SK-N-SH (cell line): ENCODE results near the gene TC2N. TPM values are rescaled to one million over a fixed set of nuclear protein-coding genes. Genes with fewer than 3 reads are reported as not detected.
"Not testable (repeated sequence)": the region's sequence is repeated elsewhere in the genome, so short reads cannot be mapped to it uniquely, and the experiment has no call there.

Experiments
- CTCF ChIA-PET: fragments of 300-600, 350-600 bp; formaldehyde crosslinking; extraction: SDS; loops from one replicate; lab custom pipeline; 2021; lab: Yijun Ruan, JAX
- POLR2A ChIA-PET: fragments of 350-600 bp; sonication (Branson Sonifier 250); formaldehyde crosslinking; extraction: SDS; loops from one replicate; lab custom pipeline; 2020; ENCODE audit warnings: antibody characterized with exemption, inconsistent platforms; lab: Yijun Ruan, JAX
- DNase-seq: peaks from one replicate; pipeline ENCODE4 v3.0.0; 2012
- H2AFZ ChIP-seq: fragments of 200-600 bp; sonication (generic); 2 replicates; pipeline ENCODE4 v1.8.1; 2016; ENCODE audit warnings: antibody characterized with exemption, mild to moderate bottlenecking, low read depth
- H3F3A ChIP-seq: fragments of 200-600 bp; sonication (generic); replicated peaks from 2 replicates; pipeline ENCODE3; 2016; ENCODE audit warnings: antibody characterized with exemption, mild to moderate bottlenecking; ENCODE audit not compliant: insufficient read depth
- H3K27ac ChIP-seq, 2 experiments: fragments of 200-500 bp in 1 of 2; fragments of 200-600 bp in 1 of 2; sonication (Bioruptor generic) in 1 of 2; sonication (generic), shearing (Covaris generic) in 1 of 2; 2 replicates each; pipeline versions ENCODE4 v1.5.1 to v1.6.1; 2014 to 2016; ENCODE audit warnings: low read depth in 2 of 2, inconsistent platforms in 1 of 2, low read length in 1 of 2, mild to moderate bottlenecking in 1 of 2, mixed read lengths in 1 of 2
- H3K27me3 ChIP-seq: fragments of 200-600 bp; sonication (generic), shearing (Covaris generic); 2 replicates; pipeline ENCODE4 v1.6.1; 2016; ENCODE audit warnings: mixed run types; ENCODE audit not compliant: insufficient read depth
- H3K36me3 ChIP-seq, 2 experiments: fragments of 200-500 bp in 1 of 2; fragments of 200-600 bp in 1 of 2; sonication (Bioruptor generic) in 1 of 2; sonication (generic) in 1 of 2; replicated peaks in 1 of 2; 2 replicates each; pipeline versions ENCODE3 to v1.5.1; 2014 to 2016; ENCODE audit warnings: low read length in 1 of 2, mild to moderate bottlenecking in 1 of 2; ENCODE audit not compliant: insufficient read depth in 2 of 2, control insufficient read depth in 1 of 2
- H3K4me1 ChIP-seq, 2 experiments: fragments of 200-500 bp in 1 of 2; fragments of 200-600 bp in 1 of 2; sonication (Bioruptor generic) in 1 of 2; sonication (generic), shearing (Covaris generic) in 1 of 2; 2 replicates each; pipeline versions ENCODE4 v1.5.1 to v1.6.1; 2014 to 2016; ENCODE audit warnings: low read depth in 1 of 2, low read length in 1 of 2, mixed run types in 1 of 2; ENCODE audit not compliant: insufficient read depth in 2 of 2, control insufficient read depth in 1 of 2
- H3K4me2 ChIP-seq: fragments of 200-600 bp; sonication (generic), shearing (Covaris generic); 2 replicates; pipeline ENCODE4 v1.6.1; 2017; ENCODE audit warnings: mixed run types
- H3K4me3 ChIP-seq, 2 experiments: fragments of 200-500 bp in 1 of 2; fragments of 200-600 bp in 1 of 2; sonication (Bioruptor generic) in 1 of 2; sonication (generic), shearing (Covaris generic) in 1 of 2; 2 replicates each; pipeline versions ENCODE4 v1.5.1 to v1.8.1; 2014 to 2016; ENCODE audit warnings: low read depth in 2 of 2, inconsistent platforms in 1 of 2, low read length in 1 of 2, mild to moderate bottlenecking in 1 of 2, mixed read lengths in 1 of 2, moderate library complexity in 1 of 2
- H3K79me2 ChIP-seq: fragments of 200-600 bp; sonication (generic); 2 replicates; pipeline ENCODE4 v1.8.1; 2017; ENCODE audit warnings: mild to moderate bottlenecking; ENCODE audit not compliant: insufficient read depth
- H3K9ac ChIP-seq: fragments of 200-600 bp; sonication (generic); 2 replicates; pipeline ENCODE4 v1.6.1; 2017; ENCODE audit warnings: mixed run types
- H3K9me2 ChIP-seq: fragments of 200-600 bp; sonication (generic); 2 replicates; pipeline ENCODE4 v1.6.1; 2017; ENCODE audit warnings: mixed run types
- H3K9me3 ChIP-seq: fragments of 200-600 bp; sonication (generic); 2 replicates; pipeline ENCODE4 v1.6.1; 2017; ENCODE audit warnings: mixed run types, mild to moderate bottlenecking, moderate library complexity
- H4K20me1 ChIP-seq: fragments of 200-600 bp; sonication (generic); 2 replicates; pipeline ENCODE4 v1.6.1; 2017; ENCODE audit warnings: mild to moderate bottlenecking, mixed run types; ENCODE audit not compliant: insufficient read depth
- CHD2 ChIP-seq: fragments of 150-350 bp; IDR thresholded peaks from 2 replicates; pipeline ENCODE4 v1.6.1; 2018; ENCODE audit warnings: low read length; ENCODE audit not compliant: partially characterized antibody
- EP300 ChIP-seq, 2 experiments: IDR thresholded peaks; 2 replicates each; pipeline versions ENCODE4 v1.4.0 to v1.6.1; 2012; ENCODE audit warnings: borderline replicate concordance in 1 of 2, low read depth in 1 of 2, low read length in 1 of 2
- EZH2phosphoT487 ChIP-seq: fragments of 200-600 bp; sonication (generic); IDR thresholded peaks from 2 replicates; pipeline ENCODE4 v1.6.1; 2017; ENCODE audit warnings: low read depth, mixed run types, mild to moderate bottlenecking, antibody characterized with exemption, moderate library complexity, borderline replicate concordance
- FOXM1 ChIP-seq: IDR thresholded peaks from 2 replicates; pipeline ENCODE4 v1.4.0; 2012; ENCODE audit warnings: low read depth, mild to moderate bottlenecking
- GABPA ChIP-seq: IDR thresholded peaks from 2 replicates; pipeline ENCODE4 v1.4.0; 2012; ENCODE audit warnings: low read depth, mild to moderate bottlenecking
- GATA2 ChIP-seq: sonication (generic); formaldehyde crosslinking; IDR thresholded peaks from 2 replicates; pipeline ENCODE4 v1.5.0; 2020; ENCODE audit warnings: mild to moderate bottlenecking, missing genetic modification reagents
- MXI1 ChIP-seq: IDR thresholded peaks from 2 replicates; pipeline ENCODE4 v1.6.1; 2012; ENCODE audit warnings: mild to moderate bottlenecking, low read depth, low read length, improper control_type of control experiment
- NFIC ChIP-seq: IDR thresholded peaks from 2 replicates; pipeline ENCODE4 v1.4.0; 2012; ENCODE audit warnings: borderline replicate concordance
- RCOR1 ChIP-seq: fragments of 150-350 bp; IDR thresholded peaks from 2 replicates; pipeline ENCODE4 v1.6.1; 2017; ENCODE audit warnings: antibody characterized with exemption, low read length
- RFX5 ChIP-seq: IDR thresholded peaks from 2 replicates; pipeline ENCODE4 v1.6.1; 2012; ENCODE audit warnings: mild to moderate bottlenecking, improper control_type of control experiment, low read length
- SMC3 ChIP-seq: IDR thresholded peaks from 2 replicates; pipeline ENCODE4 v1.6.1; 2012; ENCODE audit warnings: low read depth, low read length, improper control_type of control experiment
- TAF1 ChIP-seq: IDR thresholded peaks from 2 replicates; pipeline ENCODE4 v1.6.1; 2012; ENCODE audit warnings: low read depth, mild to moderate bottlenecking, low read length, moderate library complexity, borderline replicate concordance
- TCF12 ChIP-seq: IDR thresholded peaks from 2 replicates; pipeline ENCODE4 v1.4.0; 2012
- TEAD4 ChIP-seq: IDR thresholded peaks from 2 replicates; pipeline ENCODE4 v1.4.0; 2012; ENCODE audit warnings: mild to moderate bottlenecking, borderline replicate concordance; ENCODE audit not compliant: insufficient read depth
- WGBS: methylation state at CpG from one replicate; pipeline ENCODE4 v1.1.6; 2017; ENCODE audit warnings: low lambda C conversion rate; 5-methylcytosine and 5-hydroxymethylcytosine counted together
- polyA plus RNA-seq, 3 experiments: library from polyadenylated mRNA; depleted of rRNA; stranded (reverse); fragments of >200 nt; gene quantifications; 2 replicates each; pipeline ENCODE4 v1.2.3, GENCODE V29; 2012
- TF ChIP-seq, protein P1 (sequence below): IDR thresholded peaks from 2 replicates; pipeline ENCODE4; 2012
- TF ChIP-seq, protein P2 (sequence below): IDR thresholded peaks from 2 replicates; pipeline ENCODE4 v1.4.0; 2012; ENCODE audit warnings: low read depth, borderline replicate concordance
- TF ChIP-seq, protein P3 (sequence below): fragments of 150-350 bp; IDR thresholded peaks from 2 replicates; pipeline ENCODE4 v1.6.1; 2016; ENCODE audit warnings: mild to moderate bottlenecking, low read depth, low read length

TC2N gene
- polyA plus RNA-seq, 1 of the 3 experiments (the other 2 are of a cell fraction): not detected

DNA sequence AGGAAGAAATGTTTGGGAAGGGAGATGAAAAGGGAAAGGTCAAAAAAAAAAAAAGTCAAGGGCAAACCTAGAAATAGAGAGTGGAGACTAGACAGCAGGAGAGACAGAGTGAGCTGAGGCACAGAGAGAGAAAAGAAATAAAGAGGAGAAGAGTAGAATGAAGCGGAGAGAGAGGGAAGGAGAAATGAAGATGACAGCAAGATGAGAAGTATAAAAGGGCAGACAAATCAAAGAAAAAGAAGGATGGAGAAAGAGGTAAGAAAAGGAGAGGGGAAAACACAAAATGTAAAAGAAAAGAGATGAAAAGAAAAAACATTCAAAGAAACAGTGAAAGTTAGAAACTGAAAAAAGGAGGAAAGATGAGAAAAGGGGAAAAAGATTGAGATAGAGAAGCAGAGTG, 53.0 kb downstream of the TC2N start (continued):
- no peak for TF ChIP-seq FOXM1
- TF ChIP-seq MXI1: no peak
- TF ChIP-seq, protein P1, sequence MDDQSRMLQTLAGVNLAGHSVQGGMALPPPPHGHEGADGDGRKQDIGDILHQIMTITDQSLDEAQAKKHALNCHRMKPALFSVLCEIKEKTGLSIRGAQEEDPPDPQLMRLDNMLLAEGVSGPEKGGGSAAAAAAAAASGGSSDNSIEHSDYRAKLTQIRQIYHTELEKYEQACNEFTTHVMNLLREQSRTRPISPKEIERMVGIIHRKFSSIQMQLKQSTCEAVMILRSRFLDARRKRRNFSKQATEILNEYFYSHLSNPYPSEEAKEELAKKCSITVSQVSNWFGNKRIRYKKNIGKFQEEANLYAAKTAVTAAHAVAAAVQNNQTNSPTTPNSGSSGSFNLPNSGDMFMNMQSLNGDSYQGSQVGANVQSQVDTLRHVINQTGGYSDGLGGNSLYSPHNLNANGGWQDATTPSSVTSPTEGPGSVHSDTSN: no peak
- no peak for TF ChIP-seq TCF12
- no peak for TF ChIP-seq RFX5
- no peak for TF ChIP-seq TEAD4
- TF ChIP-seq RCOR1: no peak
- TF ChIP-seq EZH2phosphoT487: no peak

DNA sequence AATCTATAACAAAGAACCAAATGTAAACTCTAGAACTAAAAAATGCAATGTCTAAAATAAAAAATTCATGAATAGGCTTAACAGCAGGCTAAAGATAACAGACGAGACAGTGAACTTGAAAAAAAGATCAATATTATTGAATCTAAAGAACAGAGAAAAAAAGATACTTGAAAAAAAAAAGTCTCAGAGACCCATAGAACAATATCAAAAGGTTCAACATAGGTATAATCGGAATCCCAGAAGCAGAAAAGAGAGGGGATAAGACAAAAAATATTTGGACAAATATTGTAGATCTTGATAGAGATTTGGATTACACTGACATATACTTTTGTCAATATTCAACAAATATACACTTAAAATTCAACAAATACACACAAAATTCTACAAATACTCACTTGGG, 56.6 kb downstream of the TC2N start:
- H3K4me1 ChIP-seq: no peaks in the 10 kb centered on the region
- H3K4me3 ChIP-seq: no peak overlapping the region
- POLR2A ChIA-PET: no interaction called here
- H3K9me2 ChIP-seq: no peaks in the 10 kb centered on the region
- H3K9me3 ChIP-seq: no peaks in the 10 kb centered on the region
- H4K20me1 ChIP-seq: no peaks in the 10 kb centered on the region
- H3K27me3 ChIP-seq: no peaks in the 10 kb centered on the region
- CTCF ChIA-PET: no interaction called here
- H3K4me2 ChIP-seq: no peak overlapping the region
- no peak for DNase-seq
- H3F3A ChIP-seq: no peaks in the 10 kb centered on the region
- no peak overlapping the region for H3K9ac ChIP-seq
- no peak for TF ChIP-seq SMC3
- H3K27ac ChIP-seq: no peak overlapping the region
- H3K36me3 ChIP-seq: peaks cover 0 to 4% of the 10 kb centered on the region in 2 experiments
- H3K79me2 ChIP-seq: no peaks in the 10 kb centered on the region
- H2AFZ ChIP-seq: no peak overlapping the region
- WGBS: 5% methylated on average over 2 of the region's 2 CpGs

DNA sequence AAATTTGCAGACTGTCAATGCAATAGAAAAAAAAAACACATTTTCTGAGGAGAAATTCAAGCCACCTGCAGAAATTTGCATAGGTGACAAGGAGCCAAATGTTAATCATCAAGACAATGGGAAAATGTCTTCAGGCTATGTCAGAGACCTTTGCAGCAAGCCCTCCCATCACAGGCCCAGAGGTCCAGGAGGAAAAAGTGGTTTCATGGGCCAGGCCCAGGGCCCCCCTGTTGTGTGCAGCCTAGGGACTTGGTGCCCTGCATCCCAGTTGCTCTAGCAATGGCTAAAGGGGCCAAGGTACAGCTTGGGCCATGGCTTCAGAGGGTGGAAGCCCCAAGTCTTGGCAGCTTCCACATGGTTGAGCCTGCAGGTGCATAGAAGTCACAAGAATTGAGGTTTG, 60.6 kb downstream of the TC2N start:
- Histone ChIP-seq H3K27me3 (no peaks in the 10 kb centered on the region), H3K9me2 (no peaks in the 10 kb centered on the region), H3K4me2 (no peak overlapping the region), H3K4me1 (no peaks in the 10 kb centered on the region), H3K9me3 (no peaks in the 10 kb centered on the region), H3K36me3 (peaks cover 0 to 4% of the 10 kb centered on the region in 2 experiments), H3K79me2 (no peaks in the 10 kb centered on the region), H4K20me1 (no peaks in the 10 kb centered on the region), H3K9ac (no peak overlapping the region), H3F3A (no peaks in the 10 kb centered on the region), H3K27ac (no peak overlapping the region), H2AFZ (no peak overlapping the region), H3K4me3 (no peak overlapping the region)
- no peak for DNase-seq
- TF ChIP-seq NFIC (no peak), GABPA (no peak), RCOR1 (no peak), EP300 (IDR thresholded peaks at IDR 0.05; ENCODE audit: borderline replicate concordance in 1 of 2, low read depth in 1 of 2, low read length in 1 of 2) (no peak), CHD2 (no peak), TEAD4 (no peak), TAF1 (no peak), GATA2 (no peak)
- TF ChIP-seq, protein P2, sequence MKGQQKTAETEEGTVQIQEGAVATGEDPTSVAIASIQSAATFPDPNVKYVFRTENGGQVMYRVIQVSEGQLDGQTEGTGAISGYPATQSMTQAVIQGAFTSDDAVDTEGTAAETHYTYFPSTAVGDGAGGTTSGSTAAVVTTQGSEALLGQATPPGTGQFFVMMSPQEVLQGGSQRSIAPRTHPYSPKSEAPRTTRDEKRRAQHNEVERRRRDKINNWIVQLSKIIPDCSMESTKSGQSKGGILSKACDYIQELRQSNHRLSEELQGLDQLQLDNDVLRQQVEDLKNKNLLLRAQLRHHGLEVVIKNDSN: no peak
- TF ChIP-seq, protein P3, sequence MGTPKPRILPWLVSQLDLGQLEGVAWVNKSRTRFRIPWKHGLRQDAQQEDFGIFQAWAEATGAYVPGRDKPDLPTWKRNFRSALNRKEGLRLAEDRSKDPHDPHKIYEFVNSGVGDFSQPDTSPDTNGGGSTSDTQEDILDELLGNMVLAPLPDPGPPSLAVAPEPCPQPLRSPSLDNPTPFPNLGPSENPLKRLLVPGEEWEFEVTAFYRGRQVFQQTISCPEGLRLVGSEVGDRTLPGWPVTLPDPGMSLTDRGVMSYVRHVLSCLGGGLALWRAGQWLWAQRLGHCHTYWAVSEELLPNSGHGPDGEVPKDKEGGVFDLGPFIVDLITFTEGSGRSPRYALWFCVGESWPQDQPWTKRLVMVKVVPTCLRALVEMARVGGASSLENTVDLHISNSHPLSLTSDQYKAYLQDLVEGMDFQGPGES: no peak
- TF ChIP-seq, protein P1: no peak
- POLR2A ChIA-PET: no interaction called here
- CTCF ChIA-PET: no interaction called here

DNA sequence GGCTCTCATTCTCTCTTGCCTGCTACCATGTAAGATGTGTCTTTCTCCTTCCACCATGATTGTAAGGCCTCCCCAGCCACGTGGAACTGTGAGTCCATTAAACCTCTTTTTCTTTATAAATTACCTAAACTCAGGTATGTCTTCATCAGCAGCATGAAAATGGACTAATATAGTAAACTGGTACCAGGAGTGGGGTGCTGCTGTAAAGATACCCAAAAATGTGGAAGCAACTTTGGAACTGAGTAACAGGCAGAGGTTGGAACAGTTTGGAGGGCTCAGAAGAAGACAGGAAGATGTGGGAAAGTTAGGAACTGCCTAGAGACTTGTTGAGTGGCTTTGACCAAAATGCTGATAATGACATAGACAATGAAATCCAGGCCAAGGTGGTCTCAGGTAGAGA, 61.2 kb downstream of the TC2N start:
- H3K9ac ChIP-seq, H3K4me1 ChIP-seq, H3K4me2 ChIP-seq, H3K36me3 ChIP-seq, POLR2A ChIA-PET, H2AFZ ChIP-seq, H3K9me2 ChIP-seq, DNase-seq, H3F3A ChIP-seq, CTCF ChIA-PET, H4K20me1 ChIP-seq, H3K4me3 ChIP-seq, H3K79me2 ChIP-seq, H3K27me3 ChIP-seq, H3K9me3 ChIP-seq, H3K27ac ChIP-seq: not testable (repeated sequence)
- WGBS: 0% methylated on average over 1 of the region's 1 CpG
